Smooth muscle cell (in vitro differentiated cells): Measurements from ENCODE around the gene STRIP2. TPM values are rescaled to one million over a fixed set of nuclear protein-coding genes. Genes with fewer than 3 reads are reported as not detected.
"Not testable (repeated sequence)": the region's sequence is repeated elsewhere in the genome, so short reads cannot be mapped to it uniquely, and the experiment has no call there.

Source experiments
- DNase-seq: peaks from one replicate; lab custom pipeline; 2025; ENCODE audit not compliant: unreplicated experiment; lab: John Stamatoyannopoulos, UW
- H2AFZ ChIP-seq: fragments of 200-600 bp; sonication (generic); 2 replicates; pipeline ENCODE4 v1.6.0; 2016; ENCODE audit warnings: antibody characterized with exemption, low read depth, mild to moderate bottlenecking
- H3F3A ChIP-seq: fragments of 200-600 bp; sonication (generic); 2 replicates; pipeline ENCODE4 v1.6.0; 2017; ENCODE audit warnings: antibody characterized with exemption, low read depth
- H3K27ac ChIP-seq: fragments of 200-600 bp; sonication (generic); 2 replicates; pipeline ENCODE4 v1.5.1; 2016; ENCODE audit warnings: low read depth, mild to moderate bottlenecking
- H3K27me3 ChIP-seq: fragments of 200-600 bp; sonication (generic); 2 replicates; pipeline ENCODE4 v1.6.1; 2016; ENCODE audit warnings: low read depth, mild to moderate bottlenecking
- H3K36me3 ChIP-seq: fragments of 200-600 bp; sonication (generic); 2 replicates; pipeline ENCODE4 v1.5.1; 2016; ENCODE audit warnings: low read depth
- H3K4me1 ChIP-seq: fragments of 200-600 bp; sonication (generic); 2 replicates; pipeline ENCODE4 v1.5.1; 2016; ENCODE audit warnings: low read depth
- H3K4me2 ChIP-seq: fragments of 200-600 bp; sonication (generic); 2 replicates; pipeline ENCODE4 v1.6.0; 2016; ENCODE audit warnings: mild to moderate bottlenecking
- H3K4me3 ChIP-seq: fragments of 200-600 bp; sonication (generic); 2 replicates; pipeline ENCODE4 v1.5.1; 2016; ENCODE audit warnings: mild to moderate bottlenecking
- H3K79me2 ChIP-seq: fragments of 200-600 bp; sonication (generic); 2 replicates; pipeline ENCODE4 v1.6.0; 2016; ENCODE audit warnings: low read depth, mild to moderate bottlenecking
- H3K9ac ChIP-seq: fragments of 200-600 bp; sonication (generic); 2 replicates; pipeline ENCODE4 v1.6.0; 2016; ENCODE audit warnings: low read depth
- H3K9me3 ChIP-seq: fragments of 200-600 bp; sonication (generic); replicated peaks from 2 replicates; pipeline ENCODE4 v1.5.1; 2016; ENCODE audit warnings: low read depth
- H4K20me1 ChIP-seq: fragments of 200-600 bp; sonication (generic); 2 replicates; pipeline ENCODE4 v1.6.0; 2016; ENCODE audit warnings: low read depth
- WGBS: methylation state at CpG from one replicate; pipeline ENCODE4 v1.1.7; 2016; ENCODE audit warnings: low lambda C conversion rate; 5-methylcytosine and 5-hydroxymethylcytosine counted together
- polyA plus RNA-seq: library from polyadenylated mRNA; unstranded; fragments of >200 nt; fragmentation: Nextera tagmentation; extraction: Ambion mirVana; gene quantifications from 2 replicates; pipeline ENCODE4 v1.2.1, GENCODE V29; 2016
- total RNA-seq: library from RNA; depleted of rRNA; stranded (reverse); fragments of >200 nt; gene quantifications from 2 replicates; pipeline ENCODE4 v1.2.3, GENCODE V29; 2014
- TF ChIP-seq, protein P1 (sequence below): fragments of 200-600 bp; sonication (generic); IDR thresholded peaks from 2 replicates; pipeline ENCODE4 v1.5.1; 2017; ENCODE audit warnings: borderline replicate concordance, mild to moderate bottlenecking, antibody characterized with exemption; ENCODE audit not compliant: insufficient read depth, poor library complexity, severe bottlenecking

STRIP2 gene
- total and polyA plus RNA-seq, 2 experiments from 2014 or later, result 0.39 to 6.9 TPM

- Histone ChIP-seq H3K4me2 (no peak overlapping the region), H3K4me3 (no peak overlapping the region), H3K36me3 (no peaks in the 10 kb centered on the region), H3K79me2 (no peaks in the 10 kb centered on the region), H3K4me1 (no peaks in the 10 kb centered on the region), H3K9me3 (no peaks in the 10 kb centered on the region), H3F3A (no peaks in the 10 kb centered on the region), H3K27me3 (no peaks in the 10 kb centered on the region), H2AFZ (no peak overlapping the region), H4K20me1 (no peaks in the 10 kb centered on the region), H3K27ac (no peak overlapping the region), H3K9ac (no peak overlapping the region)
- DNase-seq, result no peak
- TF ChIP-seq, protein P1, sequence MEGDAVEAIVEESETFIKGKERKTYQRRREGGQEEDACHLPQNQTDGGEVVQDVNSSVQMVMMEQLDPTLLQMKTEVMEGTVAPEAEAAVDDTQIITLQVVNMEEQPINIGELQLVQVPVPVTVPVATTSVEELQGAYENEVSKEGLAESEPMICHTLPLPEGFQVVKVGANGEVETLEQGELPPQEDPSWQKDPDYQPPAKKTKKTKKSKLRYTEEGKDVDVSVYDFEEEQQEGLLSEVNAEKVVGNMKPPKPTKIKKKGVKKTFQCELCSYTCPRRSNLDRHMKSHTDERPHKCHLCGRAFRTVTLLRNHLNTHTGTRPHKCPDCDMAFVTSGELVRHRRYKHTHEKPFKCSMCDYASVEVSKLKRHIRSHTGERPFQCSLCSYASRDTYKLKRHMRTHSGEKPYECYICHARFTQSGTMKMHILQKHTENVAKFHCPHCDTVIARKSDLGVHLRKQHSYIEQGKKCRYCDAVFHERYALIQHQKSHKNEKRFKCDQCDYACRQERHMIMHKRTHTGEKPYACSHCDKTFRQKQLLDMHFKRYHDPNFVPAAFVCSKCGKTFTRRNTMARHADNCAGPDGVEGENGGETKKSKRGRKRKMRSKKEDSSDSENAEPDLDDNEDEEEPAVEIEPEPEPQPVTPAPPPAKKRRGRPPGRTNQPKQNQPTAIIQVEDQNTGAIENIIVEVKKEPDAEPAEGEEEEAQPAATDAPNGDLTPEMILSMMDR, result no peak
Observed at GRCh38 chr7:129405527-129405926, 28.7 kb upstream of the STRIP2 start.

GRCh38 chr7:129410238-129410637, 24.0 kb upstream of the STRIP2 start:
- H3K9me3 ChIP-seq, H3K4me3 ChIP-seq, H3K4me1 ChIP-seq, H3K36me3 ChIP-seq, H3K4me2 ChIP-seq, H2AFZ ChIP-seq, H4K20me1 ChIP-seq, H3K79me2 ChIP-seq, H3K27me3 ChIP-seq, H3K9ac ChIP-seq, H3F3A ChIP-seq, H3K27ac ChIP-seq, DNase-seq: not testable (repeated sequence)
- 89% methylated on average over 8 of the region's 8 CpGs for WGBS

DNA sequence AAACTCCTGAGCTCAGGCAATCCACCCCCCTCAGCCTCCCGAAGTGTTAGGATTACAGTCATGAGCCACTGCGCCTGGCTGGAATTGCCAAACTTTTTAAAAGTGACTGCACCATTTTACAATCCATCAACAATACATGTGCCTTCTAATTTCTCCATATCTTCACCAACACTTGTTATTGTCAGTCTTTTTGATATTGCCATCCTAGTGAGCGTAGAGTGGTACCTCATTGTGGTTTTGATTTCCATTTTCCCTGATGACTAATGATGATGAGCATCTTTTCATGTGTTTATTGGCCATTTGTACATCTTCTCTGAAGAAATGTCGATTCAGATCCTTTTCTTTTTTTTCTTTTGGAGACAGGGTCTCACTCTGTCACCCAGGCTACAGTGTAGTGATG, 21.7 kb upstream of the STRIP2 start:
- Histone ChIP-seq H3K4me1 (no peaks in the 10 kb centered on the region), H3K27ac (no peak overlapping the region), H3K36me3 (no peaks in the 10 kb centered on the region), H3K9me3 (no peaks in the 10 kb centered on the region), H2AFZ (no peak overlapping the region), H3K4me3 (no peak overlapping the region), H3F3A (no peaks in the 10 kb centered on the region), H3K9ac (no peak overlapping the region), H3K27me3 (no peaks in the 10 kb centered on the region), H3K79me2 (no peaks in the 10 kb centered on the region), H4K20me1 (no peaks in the 10 kb centered on the region), H3K4me2 (no peak overlapping the region)
- WGBS, result 98% methylated on average over 4 of the region's 4 CpGs
- TF ChIP-seq, protein P1, result no peak
- DNase-seq, result no peak

- whole genome bisulfite sequencing, result 89% methylated on average over 5 of the region's 5 CpGs
- TF ChIP-seq, protein P1, result no peak
- Histone ChIP-seq H3K9ac (no peak overlapping the region), H2AFZ (no peak overlapping the region), H3K4me1 (no peaks in the 10 kb centered on the region), H3K4me2 (no peak overlapping the region), H3K36me3 (no peaks in the 10 kb centered on the region), H3K27me3 (no peaks in the 10 kb centered on the region), H3F3A (no peaks in the 10 kb centered on the region), H3K4me3 (no peak overlapping the region), H3K79me2 (no peaks in the 10 kb centered on the region), H4K20me1 (no peaks in the 10 kb centered on the region), H3K9me3 (no peaks in the 10 kb centered on the region), H3K27ac (no peak overlapping the region)
- DNase-seq, result no peak
Observed at GRCh38 chr7:129417073-129417472, 17.2 kb upstream of the STRIP2 start.
